Astrocyte (in vitro differentiated cells and primary cell): Measurements from ENCODE around the gene VSTM2L. TPM values are rescaled to one million over a fixed set of nuclear protein-coding genes. Genes with fewer than 3 reads are reported as not detected.
A peak's percentile ranks its signal among the peaks of the same experiment; 100 is the strongest.

Source experiments
- DNase-seq: peaks from one replicate; pipeline ENCODE4 v3.0.0-alpha.2; 2010; ENCODE audit warnings: low read depth
- FAIRE-seq: peaks from 2 replicates; lab custom pipeline; 2011; peaks lifted over from hg19 to GRCh38; lab: Jason Lieb, UNC
- H2AFZ ChIP-seq: 2 replicates; pipeline ENCODE4 v1.6.0; 2012; ENCODE audit warnings: low read depth, low read length, inconsistent platforms
- H3K27ac ChIP-seq: 2 replicates; pipeline ENCODE4 v1.5.1; 2011; ENCODE audit warnings: low read depth, low read length, inconsistent platforms
- H3K27me3 ChIP-seq: 2 replicates; pipeline ENCODE4 v1.6.0; 2011; ENCODE audit warnings: low read length, inconsistent platforms; ENCODE audit not compliant: insufficient read depth
- H3K36me3 ChIP-seq: 2 replicates; pipeline ENCODE4 v1.5.1; 2011; ENCODE audit warnings: low read length, inconsistent platforms; ENCODE audit not compliant: insufficient read depth
- H3K4me1 ChIP-seq: 2 replicates; pipeline ENCODE4 v1.5.1; 2011; ENCODE audit warnings: low read length, inconsistent platforms; ENCODE audit not compliant: insufficient read depth
- H3K4me2 ChIP-seq: 2 replicates; pipeline ENCODE4 v1.6.0; 2012; ENCODE audit warnings: low read length, inconsistent platforms
- H3K4me3 ChIP-seq: 2 replicates; pipeline ENCODE4 v1.5.1; 2011; ENCODE audit warnings: low read depth, mild to moderate bottlenecking, low read length, inconsistent platforms; ENCODE audit not compliant: insufficient read depth
- H3K79me2 ChIP-seq: 2 replicates; pipeline ENCODE4 v1.6.0; 2012; ENCODE audit warnings: mild to moderate bottlenecking, low read length, inconsistent platforms; ENCODE audit not compliant: insufficient read depth
- H3K9ac ChIP-seq: 2 replicates; pipeline ENCODE4 v1.6.0; 2012; ENCODE audit warnings: mild to moderate bottlenecking, low read length, inconsistent platforms
- H3K9me3 ChIP-seq: 2 replicates; pipeline ENCODE4 v1.5.1; 2012; ENCODE audit warnings: low read depth, mild to moderate bottlenecking, low read length, inconsistent platforms; ENCODE audit not compliant: insufficient read depth
- H4K20me1 ChIP-seq: 2 replicates; pipeline ENCODE4 v1.6.0; 2012; ENCODE audit warnings: low read length, inconsistent platforms; ENCODE audit not compliant: insufficient read depth
- H3K27ac Mint-ChIP-seq: one replicate; pipeline ENCODE4 v1.8.0; 2021; ENCODE audit warnings: mild to moderate bottlenecking, mixed read lengths; ENCODE audit not compliant: unreplicated experiment
- H3K27me3 Mint-ChIP-seq: one replicate; pipeline ENCODE4 v1.8.0; 2021; ENCODE audit warnings: low read depth, mixed read lengths; ENCODE audit not compliant: unreplicated experiment
- H3K36me3 Mint-ChIP-seq: one replicate; pipeline ENCODE4 v1.8.0; 2021; ENCODE audit warnings: low read depth, mixed read lengths; ENCODE audit not compliant: unreplicated experiment
- H3K4me1 Mint-ChIP-seq: one replicate; pipeline ENCODE4 v1.8.0; 2021; ENCODE audit warnings: low read depth, mixed read lengths; ENCODE audit not compliant: unreplicated experiment
- H3K4me3 Mint-ChIP-seq: one replicate; pipeline ENCODE4 v1.8.0; 2021; ENCODE audit warnings: mild to moderate bottlenecking, moderate library complexity, mixed read lengths; ENCODE audit not compliant: unreplicated experiment
- H3K9me3 Mint-ChIP-seq: one replicate; pipeline ENCODE4 v1.8.0; 2021; ENCODE audit warnings: mild to moderate bottlenecking, mixed read lengths; ENCODE audit not compliant: unreplicated experiment
- CTCF ChIP-seq: IDR thresholded peaks from 2 replicates; pipeline ENCODE4 v1.5.1; 2011; ENCODE audit warnings: low read depth, mild to moderate bottlenecking, inconsistent platforms, low read length, moderate library complexity; ENCODE audit not compliant: insufficient read depth
- EZH2 ChIP-seq: IDR thresholded peaks from 2 replicates; pipeline ENCODE4 v1.6.1; 2012; ENCODE audit warnings: mild to moderate bottlenecking, low read length, inconsistent platforms; ENCODE audit not compliant: insufficient read depth
- total RNA-seq: library from RNA; stranded (reverse); gene quantifications from 2 replicates; pipeline ENCODE4 v1.2.1, GENCODE V29; 2021

Gene VSTM2L
- total RNA-seq, 1 donor from 2014 or later: 18.5 TPM

GRCh38 chr20:37915800-37916570 is 13.1 kb downstream of the VSTM2L start:
- Mint-ChIP-seq H3K27ac (no peak overlapping the region), H3K27me3 (peaks cover 13% of the 10 kb centered on the region), H3K4me3 (no peak overlapping the region), H3K36me3 (no peaks in the 10 kb centered on the region), H3K9me3 (no peaks in the 10 kb centered on the region), H3K4me1 (peaks cover 14% of the 10 kb centered on the region)
- TF ChIP-seq CTCF (no peak), EZH2 (peak; percentile 61)
- Histone ChIP-seq H3K27me3 (peaks cover 52% of the 10 kb centered on the region), H3K9ac (no peak overlapping the region), H3K4me2 (peak overlapping the region; percentile 43), H2AFZ (peak overlapping the region; percentile 19), H3K36me3 (no peaks in the 10 kb centered on the region), H3K9me3 (no peaks in the 10 kb centered on the region), H4K20me1 (peaks cover 42% of the 10 kb centered on the region), H3K4me1 (peaks cover 7% of the 10 kb centered on the region), H3K27ac (no peak overlapping the region), H3K4me3 (no peak overlapping the region), H3K79me2 (no peaks in the 10 kb centered on the region)
- FAIRE-seq (no peak), DNase-seq (no peak)

DNA sequence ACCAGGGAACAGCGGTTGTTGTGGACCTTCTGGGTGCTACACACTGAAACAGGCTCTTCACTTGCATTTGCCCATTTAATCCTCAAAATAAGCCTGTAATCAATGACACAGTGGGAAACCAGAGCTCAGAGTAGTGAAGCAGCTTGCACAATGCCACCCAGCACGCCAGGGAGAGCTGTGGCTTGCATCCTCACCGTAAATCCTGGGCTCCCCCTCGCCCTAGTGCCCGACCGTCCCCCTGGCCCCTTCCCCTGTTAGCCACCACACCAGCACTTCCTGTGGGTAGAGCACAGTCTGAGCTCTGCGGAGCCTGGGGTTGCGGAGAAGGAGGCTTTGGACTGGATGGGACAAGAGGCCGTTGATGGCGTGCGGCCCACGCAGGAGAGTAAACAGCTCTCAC is 14.5 kb downstream of the VSTM2L start:
- H3K4me1 Mint-ChIP-seq: peaks cover 11% of the 10 kb centered on the region
- Histone ChIP-seq H3K27me3 (peaks cover 50% of the 10 kb centered on the region), H3K4me3 (no peak overlapping the region), H3K27ac (no peak overlapping the region), H3K79me2 (no peaks in the 10 kb centered on the region), H3K4me2 (no peak overlapping the region), H3K9me3 (no peaks in the 10 kb centered on the region), H4K20me1 (peaks cover 37% of the 10 kb centered on the region), H3K4me1 (peaks cover 2% of the 10 kb centered on the region), H3K9ac (no peak overlapping the region), H2AFZ (no peak overlapping the region), H3K36me3 (no peaks in the 10 kb centered on the region)
- FAIRE-seq (no peak), DNase-seq (no peak)
- TF ChIP-seq EZH2 (no peak), CTCF (no peak)
- no peaks in the 10 kb centered on the region for H3K36me3 Mint-ChIP-seq
- no peaks in the 10 kb centered on the region for H3K9me3 Mint-ChIP-seq
- H3K4me3 Mint-ChIP-seq: no peak overlapping the region
- no peak overlapping the region for H3K27ac Mint-ChIP-seq
- H3K27me3 Mint-ChIP-seq: peaks cover 8% of the 10 kb centered on the region

GRCh38 chr20:37918035-37918434 is 15.1 kb downstream of the VSTM2L start:
- no peaks in the 10 kb centered on the region for H3K36me3 Mint-ChIP-seq
- Histone ChIP-seq H3K27ac (no peak overlapping the region), H3K27me3 (peaks cover 45% of the 10 kb centered on the region), H4K20me1 (peaks cover 32% of the 10 kb centered on the region), H2AFZ (no peak overlapping the region), H3K36me3 (no peaks in the 10 kb centered on the region), H3K4me1 (peaks cover 2% of the 10 kb centered on the region), H3K4me3 (no peak overlapping the region), H3K9me3 (no peaks in the 10 kb centered on the region), H3K9ac (no peak overlapping the region), H3K79me2 (no peaks in the 10 kb centered on the region), H3K4me2 (no peak overlapping the region)
- TF ChIP-seq CTCF: no peak
- TF ChIP-seq EZH2: no peak
- H3K27ac Mint-ChIP-seq: no peak overlapping the region
- no peaks in the 10 kb centered on the region for H3K9me3 Mint-ChIP-seq
- peaks cover 9% of the 10 kb centered on the region for H3K27me3 Mint-ChIP-seq
- H3K4me1 Mint-ChIP-seq: peaks cover 9% of the 10 kb centered on the region
- no peak for FAIRE-seq
- no peak overlapping the region for H3K4me3 Mint-ChIP-seq
- no peak for DNase-seq
